ENCODE data around the gene MAGI1. TPM values are rescaled to one million over a fixed set of nuclear protein-coding genes. Genes with fewer than 3 reads are reported as not detected.

MAGI1 gene
- total RNA-seq, 4 donors from 2014 or later: 42.4 to 71.6 (median 50.2) TPM

- intact Hi-C loops (cut with DNase I; ENCODE audit: low total_unique reads): loop anchor here (10.0 kb wide), 1 partner anchor 1685 kb away; no protein-coding TSS in a partner anchor
- H3K4me3 ChIP-seq (ENCODE audit: low read depth, poor library complexity, severe bottlenecking): no peak overlapping the region
- TF ChIP-seq CTCF (IDR thresholded peaks at IDR 0.05) (no peak), POLR2A (IDR thresholded peaks at IDR 0.05) (no peak)
- 93 to 94% methylated on average over 3 of the region's 3 CpGs for WGBS, 2 donors
- no peak for DNase-seq (ENCODE audit: low spot score in 2 of 2)
Observed at GRCh38 chr3:65889707-65890099, 149.0 kb downstream of the MAGI1 start.

GRCh38 chr3:65888980-65889706 is 149.6 kb downstream of the MAGI1 start:
- no peak for DNase-seq (ENCODE audit: low spot score in 2 of 2)
- TF ChIP-seq CTCF (IDR thresholded peaks at IDR 0.05) (no peak), POLR2A (IDR thresholded peaks at IDR 0.05) (no peak)
- 33 to 49% methylated on average over 4 of the region's 4 CpGs for WGBS, 2 donors
- no peak overlapping the region for H3K4me3 ChIP-seq (ENCODE audit: low read depth, poor library complexity, severe bottlenecking)
- intact Hi-C loops (cut with DNase I; ENCODE audit: low total_unique reads): no loop called here

DNA sequence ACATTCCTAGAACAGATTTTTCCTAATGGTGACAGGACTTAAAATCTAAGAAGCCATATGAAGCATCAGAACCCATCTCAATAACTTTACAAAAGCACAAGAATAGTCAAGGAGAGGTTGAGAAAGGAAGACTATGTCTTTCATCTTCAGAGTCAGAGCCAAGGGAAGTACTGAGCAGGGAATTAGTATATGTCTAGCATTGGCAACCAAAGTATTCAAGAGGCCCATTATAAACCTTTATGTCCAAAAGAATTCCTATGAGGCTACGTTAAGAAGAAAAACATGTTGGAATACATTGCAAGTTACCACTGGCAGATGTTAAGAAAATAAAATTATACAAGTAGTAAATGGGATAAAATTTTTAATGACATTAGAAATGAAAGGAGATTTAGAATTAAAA is 150.5 kb downstream of the MAGI1 start:
- intact Hi-C loops (cut with DNase I; ENCODE audit: low total_unique reads): no loop called here
- no peak overlapping the region for H3K4me3 ChIP-seq (ENCODE audit: low read depth, poor library complexity, severe bottlenecking)
- DNase-seq (ENCODE audit: low spot score in 2 of 2): no peak
- WGBS, 2 donors: 58 to 69% methylated on average over 1 of the region's 1 CpG
- TF ChIP-seq CTCF (IDR thresholded peaks at IDR 0.05) (no peak), POLR2A (IDR thresholded peaks at IDR 0.05) (no peak)

DNA sequence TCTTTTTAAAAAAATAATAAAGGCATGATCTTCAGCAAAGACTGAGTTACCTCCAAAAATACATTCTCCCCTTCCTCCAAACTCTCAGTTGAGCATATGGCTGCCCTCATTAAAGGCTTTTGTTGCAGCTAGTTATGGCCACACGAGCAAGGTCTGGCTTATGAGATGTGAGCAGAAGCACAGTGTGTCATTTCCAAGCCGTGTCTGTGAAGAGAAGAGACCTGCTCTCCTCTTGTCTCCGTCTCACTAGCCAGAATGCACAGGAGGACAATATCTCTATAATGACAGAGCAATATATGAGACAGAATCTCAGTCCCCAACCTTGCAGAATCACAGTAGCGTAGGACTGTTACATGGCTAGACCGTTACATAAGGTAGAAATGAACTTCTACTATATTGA is 152.3 kb downstream of the MAGI1 start:
- H3K4me3 ChIP-seq (ENCODE audit: low read depth, poor library complexity, severe bottlenecking): no peak overlapping the region
- intact Hi-C loops (cut with DNase I; ENCODE audit: low total_unique reads): no loop called here
- no peak for DNase-seq (ENCODE audit: low spot score in 2 of 2)
- WGBS, 2 donors: 89% methylated on average over 5 of the region's 5 CpGs
- TF ChIP-seq POLR2A (IDR thresholded peaks at IDR 0.05) (no peak), CTCF (IDR thresholded peaks at IDR 0.05) (no peak)

DNA sequence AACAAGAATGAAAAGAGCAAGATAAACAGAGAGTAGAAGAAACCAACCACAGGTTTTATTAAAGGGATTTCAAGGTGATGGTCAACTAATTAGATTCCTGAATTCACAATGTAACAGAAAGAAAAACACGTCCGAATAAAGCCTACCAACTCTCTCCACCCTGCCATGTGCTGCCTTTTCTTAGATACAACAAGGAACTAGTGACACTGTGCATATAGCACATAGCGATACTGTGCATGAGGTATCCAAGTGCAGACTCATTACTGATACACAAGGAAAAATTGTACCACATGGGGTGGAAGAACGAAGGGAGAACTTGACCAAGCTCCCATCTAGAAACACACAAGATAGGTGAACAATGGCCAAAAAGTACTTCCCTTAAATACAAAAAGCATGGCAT is 154.6 kb downstream of the MAGI1 start:
- intact Hi-C loops (cut with DNase I; ENCODE audit: low total_unique reads): no loop called here
- WGBS, 2 donors: 70 to 72% methylated on average over 4 of the region's 4 CpGs
- no peak overlapping the region for H3K4me3 ChIP-seq (ENCODE audit: low read depth, poor library complexity, severe bottlenecking)
- no peak for DNase-seq (ENCODE audit: low spot score in 2 of 2)
- TF ChIP-seq POLR2A (IDR thresholded peaks at IDR 0.05) (no peak), CTCF (IDR thresholded peaks at IDR 0.05) (no peak)

DNA sequence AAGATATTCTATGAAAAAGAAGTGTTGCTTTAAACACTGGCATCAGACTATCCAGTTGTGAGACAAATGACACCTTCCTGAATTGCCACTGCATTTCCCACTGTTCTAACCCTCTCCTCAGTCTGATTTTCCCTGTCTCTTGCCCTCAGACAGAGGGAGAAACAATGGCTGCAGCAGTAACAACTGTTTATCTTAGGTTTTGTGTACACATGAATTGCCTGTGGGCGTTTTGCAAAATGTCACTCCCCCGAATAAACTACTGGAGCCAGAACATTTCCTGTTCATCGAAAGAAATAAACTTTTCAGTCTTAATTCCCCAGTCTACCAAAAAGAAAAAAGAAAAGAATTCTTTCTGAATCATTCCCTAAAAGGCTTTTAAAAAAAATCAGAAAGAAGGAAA is 155.1 kb downstream of the MAGI1 start:
- WGBS, 2 donors: 16 to 22% methylated on average over 3 of the region's 3 CpGs
- intact Hi-C loops (cut with DNase I; ENCODE audit: low total_unique reads): no loop called here
- no peak overlapping the region for H3K4me3 ChIP-seq (ENCODE audit: low read depth, poor library complexity, severe bottlenecking)
- no peak for TF ChIP-seq POLR2A (IDR thresholded peaks at IDR 0.05)
- no peak for TF ChIP-seq CTCF (IDR thresholded peaks at IDR 0.05)
- no peak for DNase-seq (ENCODE audit: low spot score in 2 of 2)

All from lower leg skin (tissue), 4 donors.